ENCODE results near the gene NACA. TPM values are rescaled to one million over a fixed set of nuclear protein-coding genes. Genes with fewer than 3 reads are reported as not detected.
"Not testable (repeated sequence)": the region's sequence is repeated elsewhere in the genome, so short reads cannot be mapped to it uniquely, and the experiment has no call there.

The NACA gene
- total RNA-seq, 2 experiments from 2014 or later: 878 to 882 TPM

DNA sequence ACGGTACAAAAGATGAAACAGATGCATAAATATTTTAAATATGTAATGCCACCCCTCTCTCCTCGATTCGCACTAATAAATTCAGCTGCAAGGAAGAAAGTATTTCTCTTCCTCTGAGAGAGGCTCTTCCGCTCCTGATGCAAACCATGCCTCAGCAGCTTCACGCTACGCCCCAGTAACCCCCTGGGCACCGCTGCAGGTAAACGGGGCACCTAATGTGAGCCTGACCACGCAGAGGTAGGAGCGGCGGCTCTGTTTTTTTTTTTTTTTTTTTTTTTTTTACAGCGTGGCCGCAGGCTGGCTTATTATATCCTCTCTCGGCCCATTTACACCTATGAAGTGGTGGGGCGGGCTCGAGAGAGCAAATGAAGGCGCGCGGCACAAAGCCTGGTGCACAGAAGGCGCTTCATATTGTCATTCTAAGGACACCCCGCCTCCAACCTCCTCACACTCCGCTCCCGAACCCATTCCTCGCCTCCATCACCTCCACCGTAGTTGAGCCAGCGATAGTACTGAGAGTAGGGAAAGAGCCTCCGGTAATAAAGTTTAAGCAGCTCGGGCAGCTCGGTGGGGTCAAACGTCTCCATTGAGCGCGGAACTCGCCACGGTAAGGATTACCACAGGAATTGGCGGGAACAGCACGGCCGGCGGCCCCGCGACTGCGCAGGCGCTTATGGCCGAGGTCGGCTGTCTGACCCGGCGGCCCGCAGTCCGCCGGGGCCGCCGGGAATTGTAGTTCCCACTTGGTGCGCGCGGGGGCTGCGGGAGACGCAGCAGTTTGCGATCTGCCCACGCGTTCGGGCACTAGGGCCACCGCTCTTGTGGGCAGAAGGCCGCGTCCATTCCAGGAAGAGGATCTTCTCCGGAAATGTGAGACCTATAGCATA, 26.9 kb upstream of the NACA start, which contains the start of gene PRIM1:
Gene PRIM1 (minus strand): TSS at position 612 of the 887 bp plus-strand sequence. CDS start 25 bp downstream, at position 587.
- H3K9me3 Mint-ChIP-seq: no peaks in the 10 kb centered on the region
- peak within 1 kb of the TSS; percentile 95 for H3K4me3 Mint-ChIP-seq
- H3K27me3 Mint-ChIP-seq: no peaks in the 10 kb centered on the region
- peak; percentile 91 for ATAC-seq (ENCODE audit: low read depth)
- H3K4me1 Mint-ChIP-seq: peaks cover 34% of the 10 kb centered on the region
- POLR2A ChIA-PET: interaction anchor here (0.5 to 2.3 kb wide), 17 partner anchors 11 to 732 kb away, joined by 3 to 25 read pairs (median 4); partner anchors contain the start of genes NACA, PTGES3 and STAT6
- peaks cover 14% of the 10 kb centered on the region for H3K36me3 Mint-ChIP-seq
- peak; percentile 92 for DNase-seq
- H3K27ac Mint-ChIP-seq: peak within 1 kb of the TSS; percentile 96

DNA sequence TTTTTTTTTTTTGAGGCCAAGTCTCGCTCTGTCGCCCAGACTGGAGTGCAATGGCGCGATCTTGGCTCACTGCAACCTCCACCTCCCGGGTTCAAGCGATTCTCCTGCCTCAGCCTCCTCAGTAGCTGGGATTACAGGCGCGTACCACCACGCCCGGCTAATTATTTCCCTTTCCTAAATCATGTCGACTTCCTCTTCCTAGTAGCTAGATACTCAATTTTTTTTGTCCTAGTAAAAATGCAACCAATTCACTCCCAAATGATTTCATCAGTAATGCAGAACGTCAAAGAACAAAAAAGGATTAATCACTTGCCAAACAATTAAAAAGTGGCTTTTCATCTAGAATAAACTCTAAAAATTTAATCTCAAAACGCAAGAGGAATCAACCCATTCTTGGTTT, 25.5 kb upstream of the NACA start:
- H3K9me3 Mint-ChIP-seq; H3K27ac Mint-ChIP-seq; DNase-seq; H3K27me3 Mint-ChIP-seq; ATAC-seq (ENCODE audit: low read depth): not testable (repeated sequence)
- POLR2A ChIA-PET: interaction anchor here (1.3 to 3.5 kb wide), 3 partner anchors 19 to 62 kb away, joined by 5 to 18 read pairs (median 10); partner anchors contain the start of genes NACA and PTGES3
- Mint-ChIP-seq H3K4me3 (peak overlapping the region; percentile 95), H3K4me1 (peaks cover 40% of the 10 kb centered on the region), H3K36me3 (peaks cover 21% of the 10 kb centered on the region)

DNA sequence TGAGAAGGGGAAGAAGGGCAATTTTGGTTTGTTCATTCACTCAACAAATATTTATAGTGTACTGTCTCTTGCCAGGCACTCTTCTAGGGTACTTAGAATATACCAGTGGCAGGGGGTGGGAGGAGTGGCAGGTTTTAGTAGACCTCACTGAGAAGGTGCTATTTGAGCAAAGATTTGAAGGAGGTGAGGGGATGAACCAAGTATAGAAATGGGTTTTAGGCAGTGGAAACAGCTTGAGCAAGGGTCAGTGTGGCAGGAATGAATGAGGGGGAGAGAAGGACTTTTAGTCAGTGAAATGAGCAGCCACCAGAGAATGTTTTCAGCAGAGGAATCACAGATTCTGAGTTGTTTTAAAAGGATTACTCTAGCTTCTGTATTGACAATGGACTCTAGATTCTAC, 24.8 kb upstream of the NACA start:
- Mint-ChIP-seq H3K4me1 (peaks cover 40% of the 10 kb centered on the region), H3K27ac (peak overlapping the region; percentile 73), H3K9me3 (no peaks in the 10 kb centered on the region), H3K4me3 (peak overlapping the region; percentile 69), H3K36me3 (peaks cover 23% of the 10 kb centered on the region), H3K27me3 (no peaks in the 10 kb centered on the region)
- ATAC-seq (ENCODE audit: low read depth) (no peak), DNase-seq (no peak)
- POLR2A ChIA-PET: interaction anchor here (1.5 to 3.5 kb wide), 2 partner anchors 24 to 329 kb away, joined by 4 to 10 read pairs; partner anchors contain the start of genes NACA and NEMP1

DNA sequence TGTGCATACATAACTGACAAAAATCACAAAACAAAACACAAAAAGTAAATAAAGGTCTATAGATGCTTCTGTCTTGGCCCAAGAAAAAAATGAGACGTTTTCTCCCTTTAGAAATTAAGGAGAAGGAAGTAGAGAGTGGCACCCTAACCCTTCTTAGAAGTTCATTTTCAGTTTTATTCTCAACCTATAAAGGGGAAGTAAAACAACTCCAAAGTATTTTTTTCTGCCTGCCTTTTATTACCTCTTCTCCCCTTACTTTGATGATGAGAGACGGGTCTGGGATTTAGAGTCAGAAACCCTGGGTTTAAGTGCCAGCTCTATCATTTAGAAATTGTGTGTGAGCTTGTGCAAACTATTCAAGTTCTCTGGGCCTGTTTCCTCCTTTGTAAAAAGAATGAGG, 24.3 kb upstream of the NACA start:
- DNase-seq: no peak
- Mint-ChIP-seq H3K4me1 (peaks cover 40% of the 10 kb centered on the region), H3K27ac (peak overlapping the region; percentile 73), H3K36me3 (peaks cover 24% of the 10 kb centered on the region), H3K9me3 (no peaks in the 10 kb centered on the region), H3K4me3 (peak overlapping the region; percentile 69), H3K27me3 (no peaks in the 10 kb centered on the region)
- no peak for ATAC-seq (ENCODE audit: low read depth)
- POLR2A ChIA-PET: interaction anchor here (0.6 to 3.5 kb wide), 4 partner anchors 10 to 362 kb away, joined by 3 to 10 read pairs (median 4); partner anchors contain the start of genes NACA, NEMP1 and STAT6

DNA sequence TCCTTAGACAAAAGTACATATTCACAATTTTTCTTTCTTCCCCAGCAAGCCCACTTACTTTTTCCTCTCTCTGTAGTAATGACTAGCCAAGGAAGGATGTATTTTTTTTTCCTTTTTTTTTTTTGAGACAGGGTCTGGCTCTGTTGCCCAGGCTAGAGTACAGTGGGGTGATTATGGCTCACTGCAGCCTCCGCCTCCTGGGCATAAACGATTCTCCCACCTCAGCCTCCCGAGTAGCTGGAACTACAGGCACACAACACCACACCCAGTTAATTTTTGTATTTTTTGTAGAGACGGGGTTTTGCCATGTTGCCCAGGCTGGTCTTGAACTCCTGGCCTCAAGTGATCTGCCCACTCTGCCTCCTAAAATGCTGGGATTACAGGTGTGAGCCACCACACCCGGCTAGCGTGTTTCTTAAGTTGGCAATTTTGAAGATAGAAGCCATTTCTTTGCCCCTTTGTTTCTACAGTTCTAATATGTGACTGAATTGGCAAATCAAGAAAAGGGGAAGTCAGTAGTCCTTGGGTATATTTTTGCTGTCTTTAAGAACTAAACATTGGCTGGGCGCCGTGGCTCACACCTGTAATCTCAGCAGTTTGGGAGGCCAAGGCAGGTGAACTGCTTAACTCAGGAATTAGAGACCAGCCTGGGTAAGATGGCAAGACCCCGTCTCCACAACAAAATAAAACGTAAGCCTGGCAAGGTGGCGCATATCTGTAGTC, 3.2 kb upstream of the NACA start:
- H3K9me3 Mint-ChIP-seq: no peaks in the 10 kb centered on the region
- no peaks in the 10 kb centered on the region for H3K27me3 Mint-ChIP-seq
- POLR2A ChIA-PET: interaction anchor here (1.7 kb wide), 1 partner anchor 40 kb away, joined by 4 read pairs; the partner anchor contains the start of gene PTGES3
- H3K4me1 Mint-ChIP-seq: peaks cover 14% of the 10 kb centered on the region
- no peak for DNase-seq
- peaks cover 34% of the 10 kb centered on the region for H3K36me3 Mint-ChIP-seq
- H3K27ac Mint-ChIP-seq: no peak overlapping the region
- no peak for ATAC-seq (ENCODE audit: low read depth)
- no peak overlapping the region for H3K4me3 Mint-ChIP-seq

DNA sequence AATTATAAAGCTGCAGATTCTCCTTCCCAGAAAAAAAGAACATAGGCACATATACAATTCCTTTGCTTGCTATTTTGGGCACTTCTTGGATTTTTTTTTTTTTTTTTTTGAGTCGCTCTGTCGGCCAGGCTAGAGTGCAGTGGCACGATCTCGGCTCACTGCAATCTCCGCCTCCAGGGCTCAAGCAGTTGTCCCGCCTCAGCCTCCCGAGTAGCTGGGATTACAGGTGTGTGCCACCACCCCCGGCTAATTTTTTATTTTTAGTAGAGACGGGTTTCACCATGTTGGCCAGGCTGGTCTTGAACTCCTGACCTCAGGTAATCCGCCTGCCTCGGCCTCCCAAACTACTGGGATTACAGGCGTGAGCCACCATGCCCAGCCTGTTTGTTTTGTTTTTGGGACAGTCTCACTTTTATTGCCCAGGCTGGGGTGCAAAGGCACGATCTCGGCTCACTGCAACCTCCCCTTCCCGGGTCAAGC, 1.1 kb upstream of the NACA start:
- H3K9me3 Mint-ChIP-seq; DNase-seq; H3K27me3 Mint-ChIP-seq; ATAC-seq (ENCODE audit: low read depth): not testable (repeated sequence)
- POLR2A ChIA-PET: interaction anchor here (0.6 to 2.8 kb wide), 16 partner anchors 8 to 390 kb away, joined by 3 to 90 read pairs (median 6); partner anchors contain the start of genes ATP5F1B, NEMP1, PRIM1 and PTGES3
- peak overlapping the region; percentile 94 for H3K27ac Mint-ChIP-seq
- peaks cover 33% of the 10 kb centered on the region for H3K4me1 Mint-ChIP-seq
- peak overlapping the region; percentile 97 for H3K4me3 Mint-ChIP-seq
- peaks cover 34% of the 10 kb centered on the region for H3K36me3 Mint-ChIP-seq

DNA sequence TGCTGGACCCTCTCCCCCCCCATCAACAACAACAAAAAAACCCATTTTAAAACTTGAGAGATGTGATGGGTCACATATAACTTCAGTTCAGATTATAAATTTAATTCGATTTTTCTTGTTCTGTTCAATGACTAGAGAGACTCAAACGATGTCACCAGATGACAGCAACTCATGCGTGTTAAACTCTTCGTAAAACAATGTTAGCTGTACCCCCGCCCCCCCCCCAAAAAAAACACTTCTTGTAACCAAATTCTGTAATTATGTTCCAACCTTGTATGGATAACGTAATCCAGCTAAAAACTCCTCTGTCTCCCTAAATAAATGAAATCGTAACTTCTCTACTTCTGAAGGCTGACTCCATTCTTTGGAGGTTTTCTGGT, 614 bp upstream of the NACA start:
- Mint-ChIP-seq H3K9me3 (no peaks in the 10 kb centered on the region), H3K4me1 (peaks cover 38% of the 10 kb centered on the region), H3K36me3 (peaks cover 31% of the 10 kb centered on the region), H3K27ac (peak overlapping the region; percentile 94), H3K4me3 (peak overlapping the region; percentile 97), H3K27me3 (no peaks in the 10 kb centered on the region)
- no peak for ATAC-seq (ENCODE audit: low read depth)
- POLR2A ChIA-PET: interaction anchor here (0.6 to 2.8 kb wide), 27 partner anchors 9 to 996 kb away, joined by 3 to 90 read pairs (median 4); partner anchors contain the start of genes ATP5F1B, NEMP1, PRIM1 and PTGES3
- DNase-seq: no peak

DNA sequence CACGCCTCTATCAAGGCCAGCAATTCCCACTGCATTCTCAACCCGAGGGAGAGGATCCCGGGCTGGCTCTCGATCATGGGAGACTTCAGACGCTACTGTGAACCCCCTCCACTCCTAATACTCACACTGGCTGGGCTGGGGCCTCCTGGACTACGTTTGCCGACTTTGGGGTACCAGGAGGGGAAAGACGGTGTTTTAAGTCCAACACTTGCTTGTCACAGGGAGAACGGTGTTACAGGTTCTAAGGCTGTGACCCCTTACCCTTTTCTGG, 463 bp downstream of the NACA start:
- peak overlapping the region; percentile 97 for H3K4me3 Mint-ChIP-seq
- H3K27me3 Mint-ChIP-seq: no peaks in the 10 kb centered on the region
- H3K9me3 Mint-ChIP-seq: no peaks in the 10 kb centered on the region
- POLR2A ChIA-PET: interaction anchor here (0.6 to 8.9 kb wide), 8 partner anchors 21 to 354 kb away, joined by 3 to 105 read pairs (median 10); partner anchors contain the start of genes ATP5F1B, NEMP1, PRIM1 and PTGES3
- H3K36me3 Mint-ChIP-seq: peaks cover 39% of the 10 kb centered on the region
- ATAC-seq (ENCODE audit: low read depth) (peak; percentile 1), DNase-seq (no peak)
- peaks cover 49% of the 10 kb centered on the region for H3K4me1 Mint-ChIP-seq
- H3K27ac Mint-ChIP-seq: peak overlapping the region; percentile 94

DNA sequence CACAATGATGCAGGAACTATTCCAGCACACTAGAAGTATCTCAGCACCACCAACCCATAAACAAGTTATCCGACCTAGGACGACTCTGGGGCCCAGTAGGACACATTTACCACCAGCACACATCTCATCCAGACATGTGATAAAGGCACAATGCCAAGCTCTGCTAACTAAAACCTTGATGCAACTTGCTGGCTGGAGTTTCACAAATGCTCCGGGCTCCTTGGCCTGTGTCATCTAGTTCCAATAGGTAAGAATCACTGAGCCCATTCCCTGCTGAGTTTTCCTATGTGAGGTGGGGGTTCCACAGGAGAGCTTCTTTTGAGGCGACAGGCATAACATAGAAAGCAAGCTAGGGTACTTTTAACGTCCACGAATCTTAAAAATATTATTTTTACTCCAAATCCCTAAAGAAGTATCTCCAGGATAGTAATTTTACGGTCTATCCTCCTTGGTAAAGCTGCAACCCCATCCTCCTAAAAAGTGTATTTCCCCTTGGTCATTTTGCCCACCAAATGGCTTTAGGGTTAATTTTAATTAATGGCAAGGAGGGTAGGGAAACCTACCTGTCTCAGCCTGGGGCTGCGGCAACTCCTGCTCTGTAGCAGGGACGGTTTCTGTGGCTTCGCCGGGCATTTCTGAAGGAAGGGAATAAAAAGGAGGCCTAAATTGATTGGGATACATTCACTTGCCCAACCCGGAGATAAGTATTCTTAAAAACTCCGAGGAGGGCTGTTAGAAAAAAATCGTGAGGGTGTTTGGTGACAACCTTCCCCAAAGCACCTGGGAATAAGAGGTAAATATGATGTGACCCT, 1.0 kb downstream of the NACA start:
- H3K27ac Mint-ChIP-seq: peak overlapping the region; percentile 94
- no peaks in the 10 kb centered on the region for H3K27me3 Mint-ChIP-seq
- H3K4me1 Mint-ChIP-seq: peaks cover 55% of the 10 kb centered on the region
- H3K36me3 Mint-ChIP-seq: peaks cover 41% of the 10 kb centered on the region
- DNase-seq (no peak), ATAC-seq (ENCODE audit: low read depth) (no peak)
- POLR2A ChIA-PET: interaction anchor here (0.6 to 8.9 kb wide), 7 partner anchors 14 to 86 kb away, joined by 3 to 105 read pairs (median 4); partner anchors contain the start of genes PRIM1 and PTGES3
- H3K4me3 Mint-ChIP-seq: peak overlapping the region; percentile 97
- H3K9me3 Mint-ChIP-seq: no peaks in the 10 kb centered on the region

DNA sequence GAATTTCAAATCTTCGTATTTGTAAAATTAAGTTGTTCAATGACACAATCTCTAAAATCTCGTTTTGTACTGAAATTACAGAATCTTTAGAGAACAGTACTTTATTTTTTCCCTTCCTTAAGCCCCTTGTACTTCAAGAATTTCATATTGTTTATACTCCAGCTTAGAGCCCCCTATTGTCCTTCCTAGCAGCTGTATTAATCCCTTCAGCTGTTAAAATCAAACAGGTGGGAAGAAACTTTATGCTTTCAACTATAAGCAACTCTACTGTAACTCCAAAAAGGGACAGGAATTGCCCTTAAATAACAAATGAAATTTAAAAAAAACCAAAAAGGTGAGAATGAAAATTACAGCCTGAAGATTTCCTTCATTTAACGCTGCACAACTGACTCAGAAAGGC, 1.7 kb downstream of the NACA start:
- Mint-ChIP-seq H3K4me1 (peaks cover 60% of the 10 kb centered on the region), H3K27ac (peak overlapping the region; percentile 94)

DNA sequence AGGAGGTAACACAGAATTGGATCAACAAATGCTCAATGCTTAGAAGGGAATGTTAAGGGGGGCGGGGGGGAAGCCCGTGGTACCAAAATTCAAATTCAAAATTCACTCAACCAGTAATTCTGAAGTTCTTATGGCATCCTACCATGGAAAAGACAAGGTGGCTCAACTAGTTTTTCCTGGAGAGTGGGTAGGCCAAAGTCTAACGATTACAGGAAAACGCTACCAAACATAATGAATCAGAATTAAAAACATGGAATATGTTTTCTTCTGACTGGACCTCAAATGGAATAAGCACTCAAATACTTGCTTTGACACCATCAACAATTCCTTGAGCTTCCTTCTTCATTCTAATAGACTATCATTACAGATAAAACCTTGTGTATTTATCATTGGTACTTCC, 2.3 kb downstream of the NACA start:
- Mint-ChIP-seq H3K36me3 (peaks cover 44% of the 10 kb centered on the region), H3K4me3 (peak overlapping the region; percentile 97), H3K27ac (peak overlapping the region; percentile 86), H3K27me3 (no peaks in the 10 kb centered on the region), H3K4me1 (peaks cover 60% of the 10 kb centered on the region), H3K9me3 (no peaks in the 10 kb centered on the region)
- ATAC-seq (ENCODE audit: low read depth) (no peak), DNase-seq (no peak)
- POLR2A ChIA-PET: interaction anchor here (0.6 to 8.9 kb wide), 3 partner anchors 36 to 97 kb away, joined by 3 to 105 read pairs (median 5); partner anchors contain the start of gene PTGES3

More for the DNA sequence above, 1.7 kb downstream of the NACA start:
- Mint-ChIP-seq H3K4me3 (peak overlapping the region; percentile 97), H3K9me3 (no peaks in the 10 kb centered on the region), H3K27me3 (no peaks in the 10 kb centered on the region), H3K36me3 (peaks cover 46% of the 10 kb centered on the region)
- ATAC-seq (ENCODE audit: low read depth): no peak
- POLR2A ChIA-PET: interaction anchor here (0.8 to 8.9 kb wide), 5 partner anchors 13 to 88 kb away, joined by 3 to 105 read pairs (median 4); partner anchors contain the start of genes PRIM1 and PTGES3
- no peak for DNase-seq

DNA sequence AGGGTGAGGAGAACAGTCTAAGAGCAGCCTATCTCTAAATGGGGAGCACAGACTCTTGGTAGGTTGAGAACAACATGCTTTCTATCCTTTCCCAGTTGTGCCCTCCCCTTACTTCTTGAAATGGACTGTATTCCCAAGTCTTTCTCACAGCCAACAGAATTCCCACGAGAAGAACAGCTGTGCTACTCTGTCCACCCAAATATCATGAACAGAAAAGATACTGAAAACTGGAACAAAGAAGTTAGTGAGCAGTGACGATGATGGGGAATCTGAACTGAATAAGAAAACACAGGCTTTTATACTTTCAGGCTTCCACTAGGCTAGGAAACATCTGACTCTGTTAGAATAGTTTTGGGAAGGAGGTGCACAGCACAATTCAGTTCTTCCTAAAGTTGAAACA, 3.4 kb downstream of the NACA start:
- POLR2A ChIA-PET: interaction anchor here (8.9 kb wide), 1 partner anchor 35 kb away, joined by 105 read pairs; the partner anchor contains the start of gene PTGES3
- H3K4me3 Mint-ChIP-seq: peak overlapping the region; percentile 97
- peak overlapping the region; percentile 86 for H3K27ac Mint-ChIP-seq
- H3K9me3 Mint-ChIP-seq: no peaks in the 10 kb centered on the region
- ATAC-seq (ENCODE audit: low read depth) (no peak), DNase-seq (no peak)
- peaks cover 43% of the 10 kb centered on the region for H3K36me3 Mint-ChIP-seq
- H3K27me3 Mint-ChIP-seq: no peaks in the 10 kb centered on the region
- H3K4me1 Mint-ChIP-seq: peaks cover 64% of the 10 kb centered on the region
